Vagina (tissue), 2 donors: ENCODE measurements around the gene MS4A14.
"Not testable (repeated sequence)": the region's sequence is repeated elsewhere in the genome, so short reads cannot be mapped to it uniquely, and the experiment has no call there.

Experiments
- CTCF ChIP-seq, 3 experiments: fragments of 450-650 bp in 2 of 3; fragments of 200-600 bp in 1 of 3; sonication (generic) in 1 of 3; IDR thresholded peaks; one replicate each; pipeline ENCODE4 v1.5.1; 2017 to 2019; ENCODE audit warnings: antibody characterized with exemption in 3 of 3, mild to moderate bottlenecking in 2 of 3, moderate library complexity in 2 of 3
- POLR2A ChIP-seq, 2 donors: fragments of 450-650 bp; IDR thresholded peaks; one replicate each; pipeline ENCODE4 v1.6.1; 2017; ENCODE audit warnings: antibody characterized with exemption in 2 of 2, mild to moderate bottlenecking in 2 of 2, moderate library complexity in 2 of 2
- POLR2AphosphoS5 ChIP-seq, 2 donors: sonication (generic); formaldehyde crosslinking; IDR thresholded peaks; one replicate each; pipeline ENCODE4 v1.9.0; 2017; ENCODE audit warnings: antibody characterized with exemption in 2 of 2, mild to moderate bottlenecking in 2 of 2, low read depth in 1 of 2; ENCODE audit not compliant: insufficient read depth in 1 of 2

- not testable (repeated sequence) for TF ChIP-seq CTCF (IDR thresholded peaks at IDR 0.05); POLR2A (IDR thresholded peaks at IDR 0.05); POLR2AphosphoS5 (IDR thresholded peaks at IDR 0.05; ENCODE audit: insufficient read depth in 1 of 2, low read depth in 1 of 2)
These were observed 54.9 kb downstream of the MS4A14 start for GRCh38 chr11:60451185-60451584.
